Measurements from ENCODE around the gene BCAS3. TPM values are rescaled to one million over a fixed set of nuclear protein-coding genes. Genes with fewer than 3 reads are reported as not detected.

BCAS3 gene
- total RNA-seq, 1 donor from 2014 or later: 14.5 TPM

GRCh38 chr17:60916043-60916442, 238.4 kb downstream of the BCAS3 start:
- Histone ChIP-seq H3K9ac (ENCODE audit: low read length) (no peak overlapping the region), H3K4me2 (ENCODE audit: low read length) (no peak overlapping the region), H3K4me3 (ENCODE audit: insufficient read depth, low read depth, low read length) (no peak overlapping the region), H3K4me1 (ENCODE audit: insufficient read depth, low read length) (no peaks in the 10 kb centered on the region), H3K27ac (ENCODE audit: low read depth, low read length) (no peak overlapping the region), H4K20me1 (ENCODE audit: insufficient read depth, low read length) (no peaks in the 10 kb centered on the region), H3K27me3 (ENCODE audit: insufficient read depth, low read length) (no peaks in the 10 kb centered on the region), H2AFZ (ENCODE audit: low read depth, low read length) (no peak overlapping the region), H3K9me3 (ENCODE audit: insufficient read depth, low read depth, low read length) (no peaks in the 10 kb centered on the region), H3K79me2 (ENCODE audit: insufficient read depth, low read length) (no peaks in the 10 kb centered on the region), H3K36me3 (ENCODE audit: insufficient read depth, low read length) (no peaks in the 10 kb centered on the region)
- no peaks in the 10 kb centered on the region for H3K4me1 Mint-ChIP-seq (ENCODE audit: low read depth, unreplicated experiment)
- peak; percentile 13 for FAIRE-seq
- no peak overlapping the region for H3K27ac Mint-ChIP-seq (ENCODE audit: unreplicated experiment)
- no peaks in the 10 kb centered on the region for H3K27me3 Mint-ChIP-seq (ENCODE audit: low read depth, unreplicated experiment)
- no peak for DNase-seq (ENCODE audit: low read depth)
- TF ChIP-seq CTCF (IDR thresholded peaks at IDR 0.05; ENCODE audit: insufficient read depth, low read depth, low read length) (no peak), EZH2 (IDR thresholded peaks at IDR 0.05; ENCODE audit: insufficient read depth, low read length) (no peak)
- H3K36me3 Mint-ChIP-seq (ENCODE audit: low read depth, unreplicated experiment): peaks cover 7% of the 10 kb centered on the region
- peaks cover 6% of the 10 kb centered on the region for H3K9me3 Mint-ChIP-seq (ENCODE audit: unreplicated experiment)
- no peak overlapping the region for H3K4me3 Mint-ChIP-seq (ENCODE audit: unreplicated experiment)

- Histone ChIP-seq H3K9ac (ENCODE audit: low read length) (no peak overlapping the region), H3K4me1 (ENCODE audit: insufficient read depth, low read length) (no peaks in the 10 kb centered on the region), H3K36me3 (ENCODE audit: insufficient read depth, low read length) (no peaks in the 10 kb centered on the region), H2AFZ (ENCODE audit: low read depth, low read length) (no peak overlapping the region), H4K20me1 (ENCODE audit: insufficient read depth, low read length) (no peaks in the 10 kb centered on the region), H3K4me3 (ENCODE audit: insufficient read depth, low read depth, low read length) (no peak overlapping the region), H3K27ac (ENCODE audit: low read depth, low read length) (no peak overlapping the region), H3K79me2 (ENCODE audit: insufficient read depth, low read length) (no peaks in the 10 kb centered on the region), H3K4me2 (ENCODE audit: low read length) (no peak overlapping the region), H3K27me3 (ENCODE audit: insufficient read depth, low read length) (no peaks in the 10 kb centered on the region), H3K9me3 (ENCODE audit: insufficient read depth, low read depth, low read length) (no peaks in the 10 kb centered on the region)
- peaks cover 6% of the 10 kb centered on the region for H3K9me3 Mint-ChIP-seq (ENCODE audit: unreplicated experiment)
- TF ChIP-seq CTCF (IDR thresholded peaks at IDR 0.05; ENCODE audit: insufficient read depth, low read depth, low read length) (no peak), EZH2 (IDR thresholded peaks at IDR 0.05; ENCODE audit: insufficient read depth, low read length) (no peak)
- H3K27me3 Mint-ChIP-seq (ENCODE audit: low read depth, unreplicated experiment): no peaks in the 10 kb centered on the region
- no peak for FAIRE-seq
- H3K4me1 Mint-ChIP-seq (ENCODE audit: low read depth, unreplicated experiment): no peaks in the 10 kb centered on the region
- peaks cover 7% of the 10 kb centered on the region for H3K36me3 Mint-ChIP-seq (ENCODE audit: low read depth, unreplicated experiment)
- no peak for DNase-seq (ENCODE audit: low read depth)
- no peak overlapping the region for H3K27ac Mint-ChIP-seq (ENCODE audit: unreplicated experiment)
- no peak overlapping the region for H3K4me3 Mint-ChIP-seq (ENCODE audit: unreplicated experiment)
Measured at GRCh38 chr17:60920107-60920506, 242.5 kb downstream of the BCAS3 start.

- Histone ChIP-seq H3K9ac (ENCODE audit: low read length) (no peak overlapping the region), H3K36me3 (ENCODE audit: insufficient read depth, low read length) (no peaks in the 10 kb centered on the region), H3K27ac (ENCODE audit: low read depth, low read length) (no peak overlapping the region), H4K20me1 (ENCODE audit: insufficient read depth, low read length) (no peaks in the 10 kb centered on the region), H3K4me1 (ENCODE audit: insufficient read depth, low read length) (no peaks in the 10 kb centered on the region), H3K9me3 (ENCODE audit: insufficient read depth, low read depth, low read length) (no peaks in the 10 kb centered on the region), H3K27me3 (ENCODE audit: insufficient read depth, low read length) (no peaks in the 10 kb centered on the region), H2AFZ (ENCODE audit: low read depth, low read length) (no peak overlapping the region), H3K4me2 (ENCODE audit: low read length) (no peak overlapping the region), H3K4me3 (ENCODE audit: insufficient read depth, low read depth, low read length) (no peak overlapping the region), H3K79me2 (ENCODE audit: insufficient read depth, low read length) (no peaks in the 10 kb centered on the region)
- Mint-ChIP-seq H3K27ac (ENCODE audit: unreplicated experiment) (no peak overlapping the region), H3K4me3 (ENCODE audit: unreplicated experiment) (no peak overlapping the region), H3K36me3 (ENCODE audit: low read depth, unreplicated experiment) (peaks cover 5% of the 10 kb centered on the region), H3K27me3 (ENCODE audit: low read depth, unreplicated experiment) (no peaks in the 10 kb centered on the region), H3K4me1 (ENCODE audit: low read depth, unreplicated experiment) (peaks cover 2% of the 10 kb centered on the region), H3K9me3 (ENCODE audit: unreplicated experiment) (no peaks in the 10 kb centered on the region)
- DNase-seq (ENCODE audit: low read depth) (no peak), FAIRE-seq (peak; percentile 50)
- no peak for TF ChIP-seq EZH2 (IDR thresholded peaks at IDR 0.05; ENCODE audit: insufficient read depth, low read length)
- TF ChIP-seq CTCF (IDR thresholded peaks at IDR 0.05; ENCODE audit: insufficient read depth, low read depth, low read length): no peak
Measured at GRCh38 chr17:60923000-60923399, 245.3 kb downstream of the BCAS3 start.
